Measurements from ENCODE around the gene IFNE. TPM values are rescaled to one million over a fixed set of nuclear protein-coding genes. Genes with fewer than 3 reads are reported as not detected.
"Not testable (repeated sequence)": the region's sequence is repeated elsewhere in the genome, so short reads cannot be mapped to it uniquely, and the experiment has no call there.

IFNE gene
- total RNA-seq, 1 donor from 2014 or later, result not detected

GRCh38 chr9:21473236-21473635 is 8.9 kb downstream of the IFNE start:
- Mint-ChIP-seq H3K4me1 (ENCODE audit: low read depth) (no peaks in the 10 kb centered on the region), H3K4me3 (no peak overlapping the region), H3K27ac (no peak overlapping the region), H3K36me3 (ENCODE audit: low read depth) (no peaks in the 10 kb centered on the region), H3K9me3 (no peaks in the 10 kb centered on the region), H3K27me3 (ENCODE audit: insufficient read depth) (peaks cover 10% of the 10 kb centered on the region)
- intact Hi-C loops (cut with micrococcal nuclease), result no loop called here
- no peak for DNase-seq (ENCODE audit: low spot score)

GRCh38 chr9:21470126-21470525 is 12.0 kb downstream of the IFNE start:
- no peaks in the 10 kb centered on the region for H3K36me3 Mint-ChIP-seq (ENCODE audit: low read depth)
- intact Hi-C loops (cut with micrococcal nuclease), result no loop called here
- no peaks in the 10 kb centered on the region for H3K9me3 Mint-ChIP-seq

GRCh38 chr9:21465859-21466518 is 16.1 kb downstream of the IFNE start:
- intact Hi-C loops (cut with micrococcal nuclease), result loop anchor here (1.0 to 10.0 kb wide), 4 partner anchors 93 to 649 kb away; no protein-coding TSS in a partner anchor
- Mint-ChIP-seq H3K36me3 (ENCODE audit: low read depth) (no peaks in the 10 kb centered on the region), H3K4me1 (ENCODE audit: low read depth) (no peaks in the 10 kb centered on the region), H3K27ac (no peak overlapping the region), H3K9me3 (no peaks in the 10 kb centered on the region), H3K27me3 (ENCODE audit: insufficient read depth) (peaks cover 34% of the 10 kb centered on the region), H3K4me3 (no peak overlapping the region)
- peak; percentile 10 for DNase-seq (ENCODE audit: low spot score)

More at GRCh38 chr9:21470126-21470525, 12.0 kb downstream of the IFNE start:
- H3K27ac Mint-ChIP-seq, result no peak overlapping the region
- no peak overlapping the region for H3K4me3 Mint-ChIP-seq
- peaks cover 20% of the 10 kb centered on the region for H3K27me3 Mint-ChIP-seq (ENCODE audit: insufficient read depth)
- H3K4me1 Mint-ChIP-seq (ENCODE audit: low read depth), result no peaks in the 10 kb centered on the region
- DNase-seq (ENCODE audit: low spot score), result no peak

- DNase-seq (ENCODE audit: low spot score), result no peak
- Mint-ChIP-seq H3K27me3 (ENCODE audit: insufficient read depth) (peaks cover 43% of the 10 kb centered on the region), H3K4me1 (ENCODE audit: low read depth) (no peaks in the 10 kb centered on the region), H3K9me3 (no peaks in the 10 kb centered on the region), H3K4me3 (no peak overlapping the region), H3K27ac (no peak overlapping the region), H3K36me3 (ENCODE audit: low read depth) (no peaks in the 10 kb centered on the region)
- intact Hi-C loops (cut with micrococcal nuclease), result loop anchor here (10.0 kb wide), 1 partner anchor 650 kb away; no protein-coding TSS in a partner anchor
Observed at GRCh38 chr9:21465138-21465537, 17.0 kb downstream of the IFNE start.

GRCh38 chr9:21461377-21461776 is 20.7 kb downstream of the IFNE start:
- H3K36me3 Mint-ChIP-seq (ENCODE audit: low read depth), result no peaks in the 10 kb centered on the region
- H3K4me1 Mint-ChIP-seq (ENCODE audit: low read depth), result no peaks in the 10 kb centered on the region
- intact Hi-C loops (cut with micrococcal nuclease), result loop anchor here (10.0 kb wide), 1 partner anchor 653 kb away; no protein-coding TSS in a partner anchor
- H3K4me3 Mint-ChIP-seq, result no peak overlapping the region
- no peak for DNase-seq (ENCODE audit: low spot score)
- no peaks in the 10 kb centered on the region for H3K9me3 Mint-ChIP-seq
- no peak overlapping the region for H3K27ac Mint-ChIP-seq
- H3K27me3 Mint-ChIP-seq (ENCODE audit: insufficient read depth), result peaks cover 45% of the 10 kb centered on the region

- H3K36me3 Mint-ChIP-seq (ENCODE audit: low read depth), result no peaks in the 10 kb centered on the region
- no peak overlapping the region for H3K27ac Mint-ChIP-seq
- H3K4me1 Mint-ChIP-seq (ENCODE audit: low read depth), result no peaks in the 10 kb centered on the region
- no peak overlapping the region for H3K4me3 Mint-ChIP-seq
- peaks cover 28% of the 10 kb centered on the region for H3K27me3 Mint-ChIP-seq (ENCODE audit: insufficient read depth)
- H3K9me3 Mint-ChIP-seq, result no peaks in the 10 kb centered on the region
- DNase-seq (ENCODE audit: low spot score), result no peak
- intact Hi-C loops (cut with micrococcal nuclease), result loop anchor here (1.0 to 2.0 kb wide), 3 partner anchors 129 to 221 kb away; no protein-coding TSS in a partner anchor
Observed at GRCh38 chr9:21455320-21455719, 26.8 kb downstream of the IFNE start.

GRCh38 chr9:21454149-21454548 is 28.0 kb downstream of the IFNE start:
- H3K36me3 Mint-ChIP-seq (ENCODE audit: low read depth), result no peaks in the 10 kb centered on the region
- H3K4me3 Mint-ChIP-seq, result no peak overlapping the region
- peaks cover 29% of the 10 kb centered on the region for H3K27me3 Mint-ChIP-seq (ENCODE audit: insufficient read depth)
- no peak overlapping the region for H3K27ac Mint-ChIP-seq
- no peaks in the 10 kb centered on the region for H3K4me1 Mint-ChIP-seq (ENCODE audit: low read depth)
- no peaks in the 10 kb centered on the region for H3K9me3 Mint-ChIP-seq
- DNase-seq (ENCODE audit: low spot score), result no peak
- intact Hi-C loops (cut with micrococcal nuclease), result loop anchor here (2.0 kb wide), 1 partner anchor 219 kb away; no protein-coding TSS in a partner anchor

- H3K27me3 Mint-ChIP-seq (ENCODE audit: insufficient read depth), result peaks cover 22% of the 10 kb centered on the region
- H3K4me1 Mint-ChIP-seq (ENCODE audit: low read depth), result no peaks in the 10 kb centered on the region
- no peak for DNase-seq (ENCODE audit: low spot score)
- intact Hi-C loops (cut with micrococcal nuclease), result no loop called here
- no peak overlapping the region for H3K27ac Mint-ChIP-seq
- H3K36me3 Mint-ChIP-seq (ENCODE audit: low read depth), result no peaks in the 10 kb centered on the region
- H3K4me3 Mint-ChIP-seq, result no peak overlapping the region
- no peaks in the 10 kb centered on the region for H3K9me3 Mint-ChIP-seq
Observed at GRCh38 chr9:21452681-21453080, 29.4 kb downstream of the IFNE start.

- Mint-ChIP-seq H3K9me3 (no peaks in the 10 kb centered on the region), H3K4me3 (no peak overlapping the region), H3K27me3 (ENCODE audit: insufficient read depth) (peaks cover 33% of the 10 kb centered on the region), H3K36me3 (ENCODE audit: low read depth) (no peaks in the 10 kb centered on the region), H3K27ac (no peak overlapping the region), H3K4me1 (ENCODE audit: low read depth) (no peaks in the 10 kb centered on the region)
- intact Hi-C loops (cut with micrococcal nuclease), result no loop called here
- DNase-seq (ENCODE audit: low spot score), result no peak
Observed at GRCh38 chr9:21450733-21451394, 31.2 kb downstream of the IFNE start.

- H3K4me3 Mint-ChIP-seq; H3K36me3 Mint-ChIP-seq (ENCODE audit: low read depth); H3K4me1 Mint-ChIP-seq (ENCODE audit: low read depth); H3K27ac Mint-ChIP-seq; intact Hi-C loops (cut with micrococcal nuclease); DNase-seq (ENCODE audit: low spot score); H3K9me3 Mint-ChIP-seq: not testable (repeated sequence)
- H3K27me3 Mint-ChIP-seq (ENCODE audit: insufficient read depth), result peaks cover 32% of the 10 kb centered on the region
Observed at GRCh38 chr9:21449312-21449711, 32.8 kb downstream of the IFNE start.

GRCh38 chr9:21443849-21444625 is 38.1 kb downstream of the IFNE start:
- peak overlapping the region; percentile 15 for H3K4me3 Mint-ChIP-seq
- H3K27me3 Mint-ChIP-seq (ENCODE audit: insufficient read depth), result peaks cover 26% of the 10 kb centered on the region
- H3K36me3 Mint-ChIP-seq (ENCODE audit: low read depth), result no peaks in the 10 kb centered on the region
- H3K4me1 Mint-ChIP-seq (ENCODE audit: low read depth), result peaks cover 12% of the 10 kb centered on the region
- H3K27ac Mint-ChIP-seq, result no peak overlapping the region
- H3K9me3 Mint-ChIP-seq, result no peaks in the 10 kb centered on the region
- intact Hi-C loops (cut with micrococcal nuclease), result no loop called here
- DNase-seq (ENCODE audit: low spot score), result peak; percentile 11

GRCh38 chr9:21440139-21440538 is 42.0 kb downstream of the IFNE start, which contains the start of gene IFNA1:
Gene IFNA1, plus strand, starts transcription at chr9:21440439. Its CDS starts 69 bp downstream, at chr9:21440508.
- Mint-ChIP-seq H3K27ac (no peak within 1 kb of the TSS), H3K9me3 (no peaks in the 10 kb centered on the region), H3K4me3 (no peak within 1 kb of the TSS), H3K4me1 (ENCODE audit: low read depth) (peaks cover 12% of the 10 kb centered on the region), H3K36me3 (ENCODE audit: low read depth) (no peaks in the 10 kb centered on the region), H3K27me3 (ENCODE audit: insufficient read depth) (peaks cover 30% of the 10 kb centered on the region)
- intact Hi-C loops (cut with micrococcal nuclease), result no loop called here
- DNase-seq (ENCODE audit: low spot score), result no peak

GRCh38 chr9:21435015-21435383 is 47.1 kb downstream of the IFNE start:
- intact Hi-C loops (cut with micrococcal nuclease); H3K36me3 Mint-ChIP-seq (ENCODE audit: low read depth): not testable (repeated sequence)

More at GRCh38 chr9:21435015-21435383, 47.1 kb downstream of the IFNE start:
- not testable (repeated sequence) for DNase-seq (ENCODE audit: low spot score); H3K9me3 Mint-ChIP-seq; H3K4me3 Mint-ChIP-seq; H3K27ac Mint-ChIP-seq; H3K4me1 Mint-ChIP-seq (ENCODE audit: low read depth)
- peaks cover 42% of the 10 kb centered on the region for H3K27me3 Mint-ChIP-seq (ENCODE audit: insufficient read depth)

Measured in activated T-helper 1 cell treated with anti-CD3 and anti-CD28 coated beads, Interleukin-12 subunit alpha, Interleukin-12 subunit beta, Interleukin-2, Interleukin-4 antibody, amounts not matched to agents 30 ng/mL and 10 ng/mL and 1 ng/mL, durations not matched to agents 14 hours and 24 hours and 36 hours (primary cell).